ENCODE data around the gene TRPV4.

DNA sequence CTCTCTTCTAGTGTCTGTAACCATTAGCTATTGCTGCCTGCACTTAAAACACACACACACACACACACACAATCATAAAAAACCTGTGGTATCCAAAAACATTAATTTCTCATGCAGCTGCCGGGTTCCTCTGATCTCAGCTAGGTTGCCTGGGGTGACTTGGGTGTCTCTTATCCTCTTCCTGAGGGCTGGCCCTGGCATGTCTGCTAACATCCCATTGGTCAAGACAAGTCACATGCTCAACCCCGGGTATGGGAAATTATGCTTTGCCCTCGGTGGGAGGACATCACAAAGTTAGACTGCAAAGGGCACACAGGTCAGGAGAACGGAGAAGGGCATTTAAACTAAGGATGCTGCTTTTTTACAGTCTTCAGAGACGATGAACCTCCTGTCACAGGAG, 55.7 kb downstream of the TRPV4 start:
- TF ChIP-seq, protein P1, sequence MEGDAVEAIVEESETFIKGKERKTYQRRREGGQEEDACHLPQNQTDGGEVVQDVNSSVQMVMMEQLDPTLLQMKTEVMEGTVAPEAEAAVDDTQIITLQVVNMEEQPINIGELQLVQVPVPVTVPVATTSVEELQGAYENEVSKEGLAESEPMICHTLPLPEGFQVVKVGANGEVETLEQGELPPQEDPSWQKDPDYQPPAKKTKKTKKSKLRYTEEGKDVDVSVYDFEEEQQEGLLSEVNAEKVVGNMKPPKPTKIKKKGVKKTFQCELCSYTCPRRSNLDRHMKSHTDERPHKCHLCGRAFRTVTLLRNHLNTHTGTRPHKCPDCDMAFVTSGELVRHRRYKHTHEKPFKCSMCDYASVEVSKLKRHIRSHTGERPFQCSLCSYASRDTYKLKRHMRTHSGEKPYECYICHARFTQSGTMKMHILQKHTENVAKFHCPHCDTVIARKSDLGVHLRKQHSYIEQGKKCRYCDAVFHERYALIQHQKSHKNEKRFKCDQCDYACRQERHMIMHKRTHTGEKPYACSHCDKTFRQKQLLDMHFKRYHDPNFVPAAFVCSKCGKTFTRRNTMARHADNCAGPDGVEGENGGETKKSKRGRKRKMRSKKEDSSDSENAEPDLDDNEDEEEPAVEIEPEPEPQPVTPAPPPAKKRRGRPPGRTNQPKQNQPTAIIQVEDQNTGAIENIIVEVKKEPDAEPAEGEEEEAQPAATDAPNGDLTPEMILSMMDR (IDR thresholded peaks at IDR 0.05): no peak
- no peak for TF ChIP-seq POLR2A (IDR thresholded peaks at IDR 0.05)
